HEK293 (cell line): ENCODE results near the gene CCDC158.
A peak's percentile ranks its signal among the peaks of the same experiment; 100 is the strongest.

Experiments used
- EGR2 ChIP-seq: fragments of 450-650 bp; formaldehyde crosslinking; IDR thresholded peaks from 2 replicates; pipeline ENCODE4 v1.5.1; 2016; ENCODE audit warnings: low read depth, missing biosample characterization, missing genetic modification characterization
- KLF10 ChIP-seq: fragments of 450-650 bp; IDR thresholded peaks from 2 replicates; pipeline ENCODE4 v1.5.1; 2018; ENCODE audit warnings: missing biosample characterization, mild to moderate bottlenecking, missing genetic modification characterization
- KLF8 ChIP-seq: fragments of 450-650 bp; formaldehyde crosslinking; IDR thresholded peaks from 2 replicates; pipeline ENCODE4 v1.5.1; 2016; ENCODE audit warnings: missing biosample characterization, missing genetic modification characterization
- KLF9 ChIP-seq: fragments of 450-650 bp; formaldehyde crosslinking; IDR thresholded peaks from 2 replicates; pipeline ENCODE4 v1.5.1; 2016; ENCODE audit warnings: missing biosample characterization, missing genetic modification characterization, low read depth
- OSR2 ChIP-seq: fragments of 450-650 bp; formaldehyde crosslinking; IDR thresholded peaks from 2 replicates; pipeline ENCODE4 v1.5.1; 2016; ENCODE audit warnings: missing biosample characterization, missing genetic modification characterization
- RBAK ChIP-seq: fragments of 450-650 bp; formaldehyde crosslinking; IDR thresholded peaks from 2 replicates; pipeline ENCODE4 v1.5.1; 2016; ENCODE audit warnings: missing biosample characterization, missing genetic modification characterization
- REST ChIP-seq: fragments of 450-650 bp; formaldehyde crosslinking; IDR thresholded peaks from 2 replicates; pipeline ENCODE4 v1.5.1; 2016; ENCODE audit warnings: missing biosample characterization, missing genetic modification characterization
- SALL2 ChIP-seq: fragments of 450-650 bp; formaldehyde crosslinking; IDR thresholded peaks from 2 replicates; pipeline ENCODE4 v1.5.0; 2017; ENCODE audit warnings: missing biosample characterization, mild to moderate bottlenecking, missing genetic modification characterization, borderline replicate concordance
- YY2 ChIP-seq: fragments of 450-650 bp; formaldehyde crosslinking; IDR thresholded peaks from 2 replicates; pipeline ENCODE4 v1.5.1; 2016; ENCODE audit warnings: missing biosample characterization, missing genetic modification characterization
- ZBTB44 ChIP-seq: fragments of 450-650 bp; IDR thresholded peaks from 2 replicates; pipeline ENCODE4 v1.5.1; 2018; ENCODE audit warnings: missing biosample characterization, mild to moderate bottlenecking, missing genetic modification characterization
- ZEB2 ChIP-seq: fragments of 450-650 bp; formaldehyde crosslinking; IDR thresholded peaks from 2 replicates; pipeline ENCODE4 v1.5.1; 2016; ENCODE audit warnings: missing biosample characterization, missing genetic modification characterization
- ZIC2 ChIP-seq: fragments of 450-650 bp; formaldehyde crosslinking; IDR thresholded peaks from 2 replicates; pipeline ENCODE4 v1.5.1; 2016; ENCODE audit warnings: missing biosample characterization, missing genetic modification characterization
- ZNF121 ChIP-seq: fragments of 450-650 bp; formaldehyde crosslinking; IDR thresholded peaks from 2 replicates; pipeline ENCODE4 v1.5.1; 2016; ENCODE audit warnings: missing biosample characterization, missing genetic modification characterization
- ZNF133 ChIP-seq: fragments of 450-650 bp; formaldehyde crosslinking; IDR thresholded peaks from 2 replicates; pipeline ENCODE4 v1.5.1; 2016; ENCODE audit warnings: missing biosample characterization, missing genetic modification characterization
- ZNF223 ChIP-seq: fragments of 450-650 bp; formaldehyde crosslinking; IDR thresholded peaks from 2 replicates; pipeline ENCODE4 v1.5.1; 2016; ENCODE audit warnings: missing biosample characterization, missing genetic modification characterization
- ZNF23 ChIP-seq: fragments of 450-650 bp; formaldehyde crosslinking; IDR thresholded peaks from 2 replicates; pipeline ENCODE4 v1.5.1; 2016; ENCODE audit warnings: missing biosample characterization, missing genetic modification characterization, borderline replicate concordance
- ZNF24 ChIP-seq: fragments of 450-650 bp; formaldehyde crosslinking; IDR thresholded peaks from 2 replicates; pipeline ENCODE4 v1.5.1; 2016; ENCODE audit warnings: missing biosample characterization, missing genetic modification characterization
- ZNF266 ChIP-seq: fragments of 450-650 bp; formaldehyde crosslinking; IDR thresholded peaks from 2 replicates; pipeline ENCODE4 v1.5.1; 2016; ENCODE audit warnings: missing biosample characterization, missing genetic modification characterization, low read depth
- ZNF501 ChIP-seq: fragments of 450-650 bp; formaldehyde crosslinking; IDR thresholded peaks from 2 replicates; pipeline ENCODE4 v1.5.1; 2016; ENCODE audit warnings: missing biosample characterization, missing genetic modification characterization
- ZNF510 ChIP-seq: fragments of 450-650 bp; formaldehyde crosslinking; IDR thresholded peaks from 2 replicates; pipeline ENCODE4 v1.5.1; 2018; ENCODE audit warnings: mild to moderate bottlenecking, missing genetic modification characterization, missing biosample characterization; ENCODE audit not compliant: insufficient replicate concordance
- ZNF521 ChIP-seq: fragments of 450-650 bp; formaldehyde crosslinking; IDR thresholded peaks from 2 replicates; pipeline ENCODE4 v1.5.1; 2017; ENCODE audit warnings: missing biosample characterization, mild to moderate bottlenecking, missing genetic modification characterization
- ZNF529 ChIP-seq: fragments of 450-650 bp; formaldehyde crosslinking; IDR thresholded peaks from 2 replicates; pipeline ENCODE4 v1.5.1; 2017; ENCODE audit warnings: missing genetic modification characterization, missing biosample characterization; ENCODE audit not compliant: insufficient replicate concordance
- ZNF555 ChIP-seq: fragments of 450-650 bp; formaldehyde crosslinking; conservative IDR thresholded peaks from 2 replicates; pipeline ENCODE4 v1.5.1; 2017; ENCODE audit warnings: missing biosample characterization, mild to moderate bottlenecking, missing genetic modification characterization, inconsistent platforms
- ZNF600 ChIP-seq: fragments of 450-650 bp; formaldehyde crosslinking; IDR thresholded peaks from 2 replicates; pipeline ENCODE4 v1.5.1; 2016; ENCODE audit warnings: missing biosample characterization, missing genetic modification characterization
- ZNF658 ChIP-seq: fragments of 450-650 bp; formaldehyde crosslinking; IDR thresholded peaks from 2 replicates; pipeline ENCODE4; 2016; ENCODE audit warnings: missing biosample characterization, missing genetic modification characterization
- ZNF660 ChIP-seq: fragments of 450-650 bp; IDR thresholded peaks from 2 replicates; pipeline ENCODE4 v1.5.1; 2018; ENCODE audit warnings: missing biosample characterization, mild to moderate bottlenecking, missing genetic modification characterization
- ZNF664 ChIP-seq: fragments of 450-650 bp; formaldehyde crosslinking; IDR thresholded peaks from 2 replicates; pipeline ENCODE4 v1.5.1; 2016; ENCODE audit warnings: missing biosample characterization, missing genetic modification characterization
- ZNF768 ChIP-seq: fragments of 450-650 bp; formaldehyde crosslinking; IDR thresholded peaks from 2 replicates; pipeline ENCODE4 v1.5.1; 2018; ENCODE audit warnings: missing biosample characterization, mild to moderate bottlenecking, missing genetic modification characterization
- ZNF792 ChIP-seq: fragments of 450-650 bp; formaldehyde crosslinking; IDR thresholded peaks from 2 replicates; pipeline ENCODE4 v1.5.1; 2016; ENCODE audit warnings: missing biosample characterization, missing genetic modification characterization
- ZNF843 ChIP-seq: fragments of 450-650 bp; formaldehyde crosslinking; IDR thresholded peaks from 2 replicates; pipeline ENCODE4 v1.5.1; 2016; ENCODE audit warnings: missing biosample characterization, missing genetic modification characterization
- TF ChIP-seq, protein P1 (sequence below): fragments of 450-650 bp; formaldehyde crosslinking; optimal IDR thresholded peaks from 2 replicates; pipeline ENCODE3; 2016; ENCODE audit warnings: missing biosample characterization, mild to moderate bottlenecking, missing genetic modification characterization
- TF ChIP-seq, protein P2 (sequence below): fragments of 450-650 bp; formaldehyde crosslinking; IDR thresholded peaks from 2 replicates; pipeline ENCODE4 v1.5.1; 2016; ENCODE audit warnings: missing biosample characterization, missing genetic modification characterization, low read depth
- TF ChIP-seq, protein P3 (sequence below): fragments of 450-650 bp; formaldehyde crosslinking; IDR thresholded peaks from 2 replicates; pipeline ENCODE4 v1.5.1; 2017; ENCODE audit warnings: missing biosample characterization, missing genetic modification characterization

CCDC158 gene

GRCh38 chr4:76301068-76301774, 119.7 kb downstream of the CCDC158 start (continued):
- TF ChIP-seq, protein P1, sequence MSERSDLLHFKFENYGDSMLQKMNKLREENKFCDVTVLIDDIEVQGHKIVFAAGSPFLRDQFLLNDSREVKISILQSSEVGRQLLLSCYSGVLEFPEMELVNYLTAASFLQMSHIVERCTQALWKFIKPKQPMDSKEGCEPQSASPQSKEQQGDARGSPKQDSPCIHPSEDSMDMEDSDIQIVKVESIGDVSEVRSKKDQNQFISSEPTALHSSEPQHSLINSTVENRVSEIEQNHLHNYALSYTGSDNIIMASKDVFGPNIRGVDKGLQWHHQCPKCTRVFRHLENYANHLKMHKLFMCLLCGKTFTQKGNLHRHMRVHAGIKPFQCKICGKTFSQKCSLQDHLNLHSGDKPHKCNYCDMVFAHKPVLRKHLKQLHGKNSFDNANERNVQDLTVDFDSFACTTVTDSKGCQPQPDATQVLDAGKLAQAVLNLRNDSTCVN = no peak
- no peak for TF ChIP-seq YY2 (tag by site-specific recombination)
- TF ChIP-seq ZNF510 (tag by site-specific recombination) = no peak
- TF ChIP-seq ZNF24 (tag by site-specific recombination) = 0 out of 2 replicates have a peak, but pooled peaks have one; percentile 54
- no peak for TF ChIP-seq ZNF266 (tag by site-specific recombination)
- TF ChIP-seq ZNF121 (tag by site-specific recombination) = no peak
- no peak for TF ChIP-seq EGR2 (tag by site-specific recombination)
- TF ChIP-seq SALL2 = no peak
- TF ChIP-seq ZNF843 (tag by site-specific recombination) = no peak; the same call in 1 of the 2 replicates
- peak; percentile 45; the same call in 1 of the 2 replicates for TF ChIP-seq ZEB2
- no peak for TF ChIP-seq ZNF768 (tag by site-specific recombination)
- TF ChIP-seq ZNF529 (tag by site-specific recombination) = no peak
- TF ChIP-seq, protein P2, sequence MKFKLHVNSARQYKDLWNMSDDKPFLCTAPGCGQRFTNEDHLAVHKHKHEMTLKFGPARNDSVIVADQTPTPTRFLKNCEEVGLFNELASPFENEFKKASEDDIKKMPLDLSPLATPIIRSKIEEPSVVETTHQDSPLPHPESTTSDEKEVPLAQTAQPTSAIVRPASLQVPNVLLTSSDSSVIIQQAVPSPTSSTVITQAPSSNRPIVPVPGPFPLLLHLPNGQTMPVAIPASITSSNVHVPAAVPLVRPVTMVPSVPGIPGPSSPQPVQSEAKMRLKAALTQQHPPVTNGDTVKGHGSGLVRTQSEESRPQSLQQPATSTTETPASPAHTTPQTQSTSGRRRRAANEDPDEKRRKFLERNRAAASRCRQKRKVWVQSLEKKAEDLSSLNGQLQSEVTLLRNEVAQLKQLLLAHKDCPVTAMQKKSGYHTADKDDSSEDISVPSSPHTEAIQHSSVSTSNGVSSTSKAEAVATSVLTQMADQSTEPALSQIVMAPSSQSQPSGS (tag by site-specific recombination) = no peak
- no peak for TF ChIP-seq KLF10 (tag by site-specific recombination)
- TF ChIP-seq RBAK = no peak
- no peak for TF ChIP-seq ZNF658 (tag by site-specific recombination)
- no peak for TF ChIP-seq ZNF23 (tag by site-specific recombination)
- TF ChIP-seq ZNF501 (tag by site-specific recombination) = 0 out of 2 replicates have a peak, but pooled peaks have one; percentile 43
- peak; percentile 80 for TF ChIP-seq ZNF660
- TF ChIP-seq KLF9 (tag by site-specific recombination) = no peak
- no peak for TF ChIP-seq ZIC2 (tag by site-specific recombination)
- TF ChIP-seq ZNF521 (tag by site-specific recombination) = no peak
- no peak for TF ChIP-seq ZNF664 (tag by site-specific recombination)
- no peak for TF ChIP-seq ZNF792 (tag by site-specific recombination)
- no peak for TF ChIP-seq REST (tag by site-specific recombination)
- no peak for TF ChIP-seq ZBTB44 (tag by site-specific recombination)
- peak; percentile 73 for TF ChIP-seq ZNF600
- TF ChIP-seq KLF8 (tag by site-specific recombination) = no peak
- 0 out of 2 replicates have a peak, but pooled peaks have one; percentile 20 for TF ChIP-seq OSR2 (tag by site-specific recombination)
- TF ChIP-seq ZNF223 = no peak
- TF ChIP-seq ZNF133 (tag by site-specific recombination) = no peak
- TF ChIP-seq, protein P3, sequence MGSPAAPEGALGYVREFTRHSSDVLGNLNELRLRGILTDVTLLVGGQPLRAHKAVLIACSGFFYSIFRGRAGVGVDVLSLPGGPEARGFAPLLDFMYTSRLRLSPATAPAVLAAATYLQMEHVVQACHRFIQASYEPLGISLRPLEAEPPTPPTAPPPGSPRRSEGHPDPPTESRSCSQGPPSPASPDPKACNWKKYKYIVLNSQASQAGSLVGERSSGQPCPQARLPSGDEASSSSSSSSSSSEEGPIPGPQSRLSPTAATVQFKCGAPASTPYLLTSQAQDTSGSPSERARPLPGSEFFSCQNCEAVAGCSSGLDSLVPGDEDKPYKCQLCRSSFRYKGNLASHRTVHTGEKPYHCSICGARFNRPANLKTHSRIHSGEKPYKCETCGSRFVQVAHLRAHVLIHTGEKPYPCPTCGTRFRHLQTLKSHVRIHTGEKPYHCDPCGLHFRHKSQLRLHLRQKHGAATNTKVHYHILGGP (tag by site-specific recombination) = no peak
- TF ChIP-seq ZNF555 (tag by site-specific recombination) = no peak
